H1 (cell line): ENCODE measurements around the gene KLHL36. TPM values are rescaled to one million over a fixed set of nuclear protein-coding genes. Genes with fewer than 3 reads are reported as not detected.
A peak's percentile ranks its signal among the peaks of the same experiment; 100 is the strongest.

ENCODE experiments used
- CTCF ChIA-PET: fragments of 300-600 bp; sonication (Branson Sonifier 250); formaldehyde crosslinking; loops from one replicate; lab custom pipeline; 2021; ENCODE audit not compliant: partially characterized antibody; lab: Charles Lee
- POLR2A ChIA-PET: fragments of 300-600 bp; sonication (Branson Sonifier 250); formaldehyde crosslinking; loops from one replicate; lab custom pipeline; 2021; ENCODE audit warnings: inconsistent platforms; ENCODE audit not compliant: partially characterized antibody; lab: Charles Lee
- DNase-seq, 2 experiments: peaks; one replicate each; pipeline versions ENCODE4 v3.0.0 to v3.0.0-alpha.2; 2010 to 2022; ENCODE audit warnings: low spot score in 2 of 2, low read depth in 1 of 2, mixed read lengths in 1 of 2
- FAIRE-seq: peaks from 2 replicates; lab custom pipeline; 2011; peaks lifted over from hg19 to GRCh38; lab: Jason Lieb, UNC
- H2AFZ ChIP-seq: 2 replicates; pipeline ENCODE4 v1.8.1; 2012; ENCODE audit warnings: low read length, inconsistent platforms
- H2AK5ac ChIP-seq: 2 replicates; pipeline ENCODE4 v1.6.1; 2013; ENCODE audit warnings: low read depth, low read length
- H2BK120ac ChIP-seq: replicated peaks from 2 replicates; pipeline ENCODE3; 2013; ENCODE audit warnings: low read depth, low read length, inconsistent platforms
- H2BK12ac ChIP-seq: 2 replicates; pipeline ENCODE4 v1.6.1; 2013; ENCODE audit warnings: low read depth, low read length
- H2BK15ac ChIP-seq: 2 replicates; pipeline ENCODE4 v1.6.1; 2013; ENCODE audit warnings: low read length
- H2BK20ac ChIP-seq: 2 replicates; pipeline ENCODE4 v1.6.1; 2013; ENCODE audit warnings: low read length
- H2BK5ac ChIP-seq: 2 replicates; pipeline ENCODE4 v1.6.1; 2013; ENCODE audit warnings: low read depth, low read length
- H3K14ac ChIP-seq: 2 replicates; pipeline ENCODE4 v1.6.1; 2013; ENCODE audit warnings: inconsistent platforms; ENCODE audit not compliant: insufficient read length
- H3K18ac ChIP-seq: 2 replicates; pipeline ENCODE4 v1.6.1; 2013; ENCODE audit warnings: low read length; ENCODE audit errors: extremely low read depth
- H3K23ac ChIP-seq: 2 replicates; pipeline ENCODE4 v1.6.1; 2013; ENCODE audit warnings: inconsistent platforms; ENCODE audit not compliant: insufficient read length
- H3K23me2 ChIP-seq: 2 replicates; pipeline ENCODE4 v1.6.1; 2013; ENCODE audit warnings: low read depth, low read length
- H3K27ac ChIP-seq: 2 replicates; pipeline ENCODE4 v1.6.1; 2011; ENCODE audit warnings: low read depth, low read length, inconsistent platforms
- H3K27me3 ChIP-seq, 4 experiments: replicated peaks in 1 of 4; 1 replicate in 1 of 4; 2 replicates in 3 of 4; pipeline versions ENCODE4 v1.6.1 to v1.8.1; 2011 to 2013; ENCODE audit warnings: low read length in 3 of 4, mild to moderate bottlenecking in 3 of 4, inconsistent platforms in 2 of 4, mixed read lengths in 2 of 4, moderate library complexity in 1 of 4; ENCODE audit not compliant: control insufficient read depth in 3 of 4, insufficient read depth in 3 of 4; ENCODE audit errors: extremely low read depth in 1 of 4
- H3K36me3 ChIP-seq, 4 experiments: 2 replicates each; pipeline versions ENCODE4 v1.6.1 to v1.8.1; 2011 to 2013; ENCODE audit warnings: mild to moderate bottlenecking in 4 of 4, low read length in 3 of 4, moderate library complexity in 2 of 4, control low read depth in 1 of 4, inconsistent platforms in 1 of 4; ENCODE audit not compliant: insufficient read depth in 4 of 4, control insufficient read depth in 2 of 4
- H3K4ac ChIP-seq: replicated peaks from 2 replicates; pipeline ENCODE3; 2013; ENCODE audit warnings: low read length, low read depth, mixed read lengths, inconsistent platforms; ENCODE audit not compliant: insufficient read length
- H3K4me1 ChIP-seq, 4 experiments: replicated peaks in 1 of 4; 1 replicate in 1 of 4; 2 replicates in 3 of 4; pipeline versions ENCODE4 v1.6.1 to v1.8.1; 2011 to 2013; ENCODE audit warnings: low read length in 3 of 4, inconsistent platforms in 2 of 4, mixed read lengths in 1 of 4; ENCODE audit not compliant: insufficient read depth in 4 of 4, control insufficient read depth in 3 of 4
- H3K4me2 ChIP-seq, 2 experiments: 2 replicates each; pipeline versions ENCODE4 v1.6.1 to v1.8.1; 2011 to 2013; ENCODE audit warnings: low read depth in 2 of 2, low read length in 2 of 2, control low read depth in 1 of 2, inconsistent platforms in 1 of 2, mild to moderate bottlenecking in 1 of 2; ENCODE audit not compliant: insufficient read depth in 1 of 2
- H3K4me3 ChIP-seq, 4 experiments: fragments of 200-600, 300-600 bp in 1 of 4; sonication (generic), shearing (Covaris generic), sonication (Bioruptor Twin) in 1 of 4; 2 replicates each; pipeline versions ENCODE4 v1.5.1 to v1.8.1; 2011 to 2016; ENCODE audit warnings: low read length in 4 of 4, low read depth in 3 of 4, control low read depth in 2 of 4, inconsistent platforms in 2 of 4, mild to moderate bottlenecking in 2 of 4, mixed read lengths in 1 of 4, moderate library complexity in 1 of 4; ENCODE audit not compliant: insufficient read depth in 2 of 4; ENCODE audit errors: extremely low read depth in 1 of 4
- H3K56ac ChIP-seq: replicated peaks from 2 replicates; pipeline ENCODE3; 2013; ENCODE audit warnings: low read depth, mild to moderate bottlenecking, mixed read lengths, low read length, inconsistent platforms; ENCODE audit not compliant: insufficient read length
- H3K79me1 ChIP-seq: 2 replicates; pipeline ENCODE4 v1.6.1; 2013; ENCODE audit warnings: low read depth, low read length, control low read depth
- H3K79me2 ChIP-seq, 2 experiments: 2 replicates each; pipeline versions ENCODE4 v1.6.1 to v1.8.1; 2012 to 2013; ENCODE audit warnings: low read length in 2 of 2, mild to moderate bottlenecking in 2 of 2, inconsistent platforms in 1 of 2; ENCODE audit not compliant: insufficient read depth in 2 of 2, control insufficient read depth in 1 of 2
- H3K9ac ChIP-seq, 4 experiments: replicated peaks in 1 of 4; 1 replicate in 1 of 4; 2 replicates in 3 of 4; pipeline versions ENCODE4 v1.6.1 to v1.8.1; 2011 to 2013; ENCODE audit warnings: low read depth in 3 of 4, low read length in 3 of 4, control low read depth in 2 of 4, mild to moderate bottlenecking in 2 of 4, moderate library complexity in 2 of 4, inconsistent platforms in 1 of 4; ENCODE audit errors: extremely low read depth in 1 of 4
- H3K9me3 ChIP-seq, 2 experiments: 2 replicates each; pipeline versions ENCODE4 v1.6.1 to v1.8.1; 2012 to 2013; ENCODE audit warnings: mild to moderate bottlenecking in 2 of 2, moderate library complexity in 2 of 2, control low read depth in 1 of 2, inconsistent platforms in 1 of 2, low read depth in 1 of 2, low read length in 1 of 2, mixed read lengths in 1 of 2; ENCODE audit not compliant: insufficient read depth in 2 of 2
- H4K20me1 ChIP-seq, 2 experiments: replicated peaks in 1 of 2; 2 replicates each; pipeline versions ENCODE3 to v1.8.1; 2011 to 2013; ENCODE audit warnings: inconsistent platforms in 2 of 2, low read length in 2 of 2, mild to moderate bottlenecking in 1 of 2; ENCODE audit not compliant: insufficient read depth in 2 of 2, control insufficient read depth in 1 of 2
- H4K5ac ChIP-seq: 2 replicates; pipeline ENCODE4 v1.6.1; 2013; ENCODE audit warnings: low read length, low read depth, mixed read lengths, inconsistent platforms; ENCODE audit not compliant: insufficient read length
- H4K8ac ChIP-seq: 2 replicates; pipeline ENCODE4 v1.8.0; 2013; ENCODE audit warnings: mild to moderate bottlenecking, moderate library complexity, low read length, inconsistent platforms; ENCODE audit not compliant: insufficient read depth; ENCODE audit errors: extremely low read depth
- H4K91ac ChIP-seq: replicated peaks from 2 replicates; pipeline ENCODE3; 2013; ENCODE audit warnings: low read length, mixed read lengths, inconsistent platforms; ENCODE audit not compliant: insufficient read length
- E2F6 ChIP-seq: IDR thresholded peaks from 2 replicates; pipeline ENCODE4 v1.6.1; 2012; ENCODE audit warnings: inconsistent platforms
- WGBS, 2 experiments: shearing (Covaris generic) in 1 of 2; methylation state at CpG; one replicate each; pipeline versions ENCODE4 v1.1.6 to v1.1.7; 2013 to 2015; ENCODE audit warnings: low lambda C conversion rate in 2 of 2, mixed read lengths in 2 of 2, inconsistent platforms in 1 of 2, low coverage in 1 of 2, missing lambda C conversion rate in 1 of 2; ENCODE audit not compliant: insufficient replicate concordance in 2 of 2, insufficient coverage in 1 of 2, insufficient read length in 1 of 2; ENCODE audit errors: extremely low coverage in 1 of 2, missing lambda C conversion rate in 1 of 2; 5-methylcytosine and 5-hydroxymethylcytosine counted together
- polyA plus RNA-seq, 7 experiments: library from polyadenylated mRNA; depleted of rRNA in 3 of 7; stranded (reverse) in 5 of 7; unstranded in 2 of 7; fragments of >200 nt in 5 of 7; fragments of 200-250 nt in 2 of 7; gene quantifications; 1 replicate in 5 of 7; 2 replicates in 1 of 7; 4 replicates in 1 of 7; pipeline versions ENCODE4 v1.2.1 to v1.2.3, GENCODE V29; 2011 to 2013; ENCODE audit warnings: missing spikeins in 2 of 7, mixed read lengths in 2 of 7
- total RNA-seq: library from RNA; stranded (reverse); fragmentation: NEBNext Ultra II Directional; extraction: Animal tissue kit (Norgen Biotek cat#: 25700); gene quantifications from 2 replicates; pipeline ENCODE4 v1.2.1, GENCODE V29; 2021
- TF ChIP-seq, protein P1 (sequence below), 3 experiments: IDR thresholded peaks; 1 replicate in 2 of 3; 2 replicates in 1 of 3; pipeline versions ENCODE4 v1.5.1 to v1.6.1; 2011; ENCODE audit warnings: low read length in 3 of 3, mild to moderate bottlenecking in 3 of 3, inconsistent platforms in 2 of 3, low read depth in 1 of 3, moderate library complexity in 1 of 3; ENCODE audit not compliant: insufficient read depth in 1 of 3; ENCODE audit errors: control extremely low read depth in 1 of 3

KLHL36 gene
- total and polyA plus RNA-seq, 2 of the 8 experiments (the other 6 are each of a cell fraction or from before 2014, with no cell fraction given): 22.9 to 33.6 TPM

GRCh38 chr16:84656649-84657048 lies 8.3 kb downstream of the KLHL36 start:
- H2BK12ac ChIP-seq: no peak overlapping the region
- ChIA-PET POLR2A (no interaction called here), CTCF (interaction anchor here (0.7 to 1.6 kb wide), 2 partner anchors 69 to 81 kb away, joined by 3 to 8 read pairs; no protein-coding TSS in a partner anchor)
- H3K9ac ChIP-seq: no peak overlapping the region
- no peak overlapping the region for H3K4me2 ChIP-seq
- no peak overlapping the region for H2BK20ac ChIP-seq
- no peak overlapping the region for H3K18ac ChIP-seq
- no peak overlapping the region for H2BK15ac ChIP-seq
- H3K4ac ChIP-seq: no peak overlapping the region
- no peaks in the 10 kb centered on the region; the same call in 1 of the 2 replicates for H3K79me1 ChIP-seq
- no peak overlapping the region for H2AK5ac ChIP-seq
- FAIRE-seq (no peak), DNase-seq (no peak)
- no peaks in the 10 kb centered on the region for H3K27me3 ChIP-seq
- H3K14ac ChIP-seq: no peak overlapping the region
- peaks cover 0 to 2% of the 10 kb centered on the region in 2 experiments for H4K20me1 ChIP-seq
- no peak overlapping the region; the same call in 1 of the 2 replicates for H2BK5ac ChIP-seq
- H4K8ac ChIP-seq: no peak overlapping the region
- no peak overlapping the region for H3K23ac ChIP-seq
- TF ChIP-seq E2F6: no peak
- TF ChIP-seq, protein P1, sequence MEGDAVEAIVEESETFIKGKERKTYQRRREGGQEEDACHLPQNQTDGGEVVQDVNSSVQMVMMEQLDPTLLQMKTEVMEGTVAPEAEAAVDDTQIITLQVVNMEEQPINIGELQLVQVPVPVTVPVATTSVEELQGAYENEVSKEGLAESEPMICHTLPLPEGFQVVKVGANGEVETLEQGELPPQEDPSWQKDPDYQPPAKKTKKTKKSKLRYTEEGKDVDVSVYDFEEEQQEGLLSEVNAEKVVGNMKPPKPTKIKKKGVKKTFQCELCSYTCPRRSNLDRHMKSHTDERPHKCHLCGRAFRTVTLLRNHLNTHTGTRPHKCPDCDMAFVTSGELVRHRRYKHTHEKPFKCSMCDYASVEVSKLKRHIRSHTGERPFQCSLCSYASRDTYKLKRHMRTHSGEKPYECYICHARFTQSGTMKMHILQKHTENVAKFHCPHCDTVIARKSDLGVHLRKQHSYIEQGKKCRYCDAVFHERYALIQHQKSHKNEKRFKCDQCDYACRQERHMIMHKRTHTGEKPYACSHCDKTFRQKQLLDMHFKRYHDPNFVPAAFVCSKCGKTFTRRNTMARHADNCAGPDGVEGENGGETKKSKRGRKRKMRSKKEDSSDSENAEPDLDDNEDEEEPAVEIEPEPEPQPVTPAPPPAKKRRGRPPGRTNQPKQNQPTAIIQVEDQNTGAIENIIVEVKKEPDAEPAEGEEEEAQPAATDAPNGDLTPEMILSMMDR (IDR thresholded peaks at IDR 0.05; ENCODE audit: control extremely low read depth in 1 of 3, insufficient read depth in 1 of 3, low read depth in 1 of 3, low read length in 3 of 3): peak in 1 of 3 experiments; percentile 15; a peak in 1 of 4 replicates
- no peak overlapping the region for H3K56ac ChIP-seq
- 98% methylated on average over 21 of the region's 22 CpGs; no CpG with 5 or more reads in 1 of the 2 experiments for WGBS, 2 experiments
- H3K4me1 ChIP-seq: no peaks in the 10 kb centered on the region
- no peak overlapping the region for H3K4me3 ChIP-seq
- no peak overlapping the region for H4K91ac ChIP-seq
- H2BK120ac ChIP-seq: no peak overlapping the region
- no peaks in the 10 kb centered on the region for H3K9me3 ChIP-seq
- H3K79me2 ChIP-seq: no peaks in the 10 kb centered on the region
- peaks cover 8 to 18% (median 14%) of the 10 kb centered on the region in 4 experiments; a peak in 7 of 8 replicates for H3K36me3 ChIP-seq
- H3K27ac ChIP-seq: no peak overlapping the region
- no peaks in the 10 kb centered on the region for H3K23me2 ChIP-seq
- H4K5ac ChIP-seq: no peak overlapping the region
- H2AFZ ChIP-seq: no peak overlapping the region
